HEK293 (cell line): ENCODE results near the gene E2F1.

Experiments used
- CTCF ChIA-PET: fragments of 350-600 bp; formaldehyde crosslinking; extraction: SDS; loops from one replicate; lab custom pipeline; 2021; ENCODE audit warnings: antibody characterized with exemption; lab: Yijun Ruan, JAX
- POLR2A ChIA-PET: fragments of 300-600 bp; formaldehyde crosslinking; extraction: SDS; loops from one replicate; lab custom pipeline; 2020; ENCODE audit warnings: antibody characterized with exemption, inconsistent platforms; lab: Yijun Ruan, JAX
- H3K27ac ChIP-seq: fragments of 200-500 bp; sonication (Bioruptor generic); 2 replicates; pipeline ENCODE4 v1.5.1; 2014; ENCODE audit warnings: low read depth, low read length, control low read depth, inconsistent platforms; ENCODE audit errors: extremely low read depth
- H3K36me3 ChIP-seq, 2 experiments: fragments of 200-500 bp in 1 of 2; sonication (Bioruptor generic) in 1 of 2; 1 replicate in 1 of 2; 2 replicates in 1 of 2; pipeline ENCODE4 v1.5.1; 2014 to 2017; ENCODE audit warnings: inconsistent platforms in 2 of 2, low read length in 2 of 2; ENCODE audit not compliant: control insufficient read depth in 2 of 2, insufficient read depth in 1 of 2
- H3K4me1 ChIP-seq: fragments of 200-500 bp; sonication (Bioruptor generic); 2 replicates; pipeline ENCODE4 v1.5.1; 2014; ENCODE audit warnings: mild to moderate bottlenecking, low read length, inconsistent platforms; ENCODE audit not compliant: control insufficient read depth, insufficient read depth
- H3K4me3 ChIP-seq: 2 replicates; pipeline ENCODE4 v1.5.1; 2011; ENCODE audit warnings: low read depth, mild to moderate bottlenecking, control low read depth, low read length, moderate library complexity
- H3K9me3 ChIP-seq: fragments of 200-500 bp; sonication (Bioruptor generic); 2 replicates; pipeline ENCODE4 v1.5.1; 2014; ENCODE audit warnings: low read depth, low read length, inconsistent platforms; ENCODE audit not compliant: control insufficient read depth, insufficient read depth
- ATF2 ChIP-seq: fragments of 450-650 bp; formaldehyde crosslinking; IDR thresholded peaks from 2 replicates; pipeline ENCODE4 v1.5.1; 2016; ENCODE audit warnings: missing biosample characterization, missing genetic modification characterization, low read depth
- BCL11A ChIP-seq: fragments of 450-650 bp; formaldehyde crosslinking; IDR thresholded peaks from 2 replicates; pipeline ENCODE4 v1.5.1; 2016; ENCODE audit warnings: low read depth, missing biosample characterization, missing genetic modification characterization
- GLI2 ChIP-seq: fragments of 450-650 bp; formaldehyde crosslinking; IDR thresholded peaks from 2 replicates; pipeline ENCODE4; 2017; ENCODE audit warnings: missing biosample characterization, missing genetic modification characterization, low read depth, borderline replicate concordance
- HIC1 ChIP-seq: fragments of 450-650 bp; formaldehyde crosslinking; IDR thresholded peaks from 2 replicates; pipeline ENCODE4 v1.5.1; 2016; ENCODE audit warnings: missing biosample characterization, missing genetic modification characterization
- KLF10 ChIP-seq: fragments of 450-650 bp; IDR thresholded peaks from 2 replicates; pipeline ENCODE4 v1.5.1; 2018; ENCODE audit warnings: missing biosample characterization, mild to moderate bottlenecking, missing genetic modification characterization
- PRDM10 ChIP-seq: fragments of 450-650 bp; formaldehyde crosslinking; IDR thresholded peaks from 2 replicates; pipeline ENCODE4 v1.5.1; 2016; ENCODE audit warnings: missing biosample characterization, missing genetic modification characterization
- REPIN1 ChIP-seq: fragments of 450-650 bp; formaldehyde crosslinking; IDR thresholded peaks from 2 replicates; pipeline ENCODE4 v1.5.1; 2017; ENCODE audit warnings: missing biosample characterization, missing genetic modification characterization, low read depth
- ZBTB26 ChIP-seq: fragments of 450-650 bp; formaldehyde crosslinking; optimal IDR thresholded peaks from 2 replicates; pipeline ENCODE3; 2016; ENCODE audit warnings: missing biosample characterization, mild to moderate bottlenecking, missing genetic modification characterization
- ZFP41 ChIP-seq: fragments of 450-650 bp; formaldehyde crosslinking; IDR thresholded peaks from 2 replicates; pipeline ENCODE4 v1.5.1; 2016; ENCODE audit warnings: missing biosample characterization, missing genetic modification characterization, borderline replicate concordance
- ZNF175 ChIP-seq: fragments of 450-650 bp; formaldehyde crosslinking; IDR thresholded peaks from 2 replicates; pipeline ENCODE4 v1.5.1; 2016; ENCODE audit warnings: missing biosample characterization, missing genetic modification characterization
- ZNF184 ChIP-seq: fragments of 450-650 bp; IDR thresholded peaks from 2 replicates; pipeline ENCODE4 v1.5.1; 2018; ENCODE audit warnings: missing biosample characterization, mild to moderate bottlenecking, missing genetic modification characterization
- ZNF23 ChIP-seq: fragments of 450-650 bp; formaldehyde crosslinking; IDR thresholded peaks from 2 replicates; pipeline ENCODE4 v1.5.1; 2016; ENCODE audit warnings: missing biosample characterization, missing genetic modification characterization, borderline replicate concordance
- ZNF324 ChIP-seq: fragments of 450-650 bp; formaldehyde crosslinking; IDR thresholded peaks from 2 replicates; pipeline ENCODE4 v1.5.1; 2016; ENCODE audit warnings: missing biosample characterization, missing genetic modification characterization
- ZNF335 ChIP-seq: fragments of 450-650 bp; formaldehyde crosslinking; conservative IDR thresholded peaks from 2 replicates; pipeline ENCODE4 v1.5.1; 2016; ENCODE audit warnings: missing biosample characterization, missing genetic modification characterization
- ZNF341 ChIP-seq: fragments of 450-650 bp; formaldehyde crosslinking; IDR thresholded peaks from 2 replicates; pipeline ENCODE4; 2016; ENCODE audit warnings: low read depth, missing biosample characterization, missing genetic modification characterization
- ZNF416 ChIP-seq: fragments of 450-650 bp; formaldehyde crosslinking; IDR thresholded peaks from 2 replicates; pipeline ENCODE4 v1.5.1; 2016; ENCODE audit warnings: missing biosample characterization, missing genetic modification characterization
- ZNF580 ChIP-seq: fragments of 450-650 bp; formaldehyde crosslinking; IDR thresholded peaks from 2 replicates; pipeline ENCODE4 v1.5.1; 2016; ENCODE audit warnings: missing biosample characterization, missing genetic modification characterization
- ZNF585B ChIP-seq: fragments of 450-650 bp; formaldehyde crosslinking; IDR thresholded peaks from 2 replicates; pipeline ENCODE4 v1.5.1; 2016; ENCODE audit warnings: missing biosample characterization, missing genetic modification characterization
- ZNF645 ChIP-seq: fragments of 450-650 bp; formaldehyde crosslinking; IDR thresholded peaks from 2 replicates; pipeline ENCODE4; 2016; ENCODE audit warnings: missing biosample characterization, missing genetic modification characterization
- ZNF792 ChIP-seq: fragments of 450-650 bp; formaldehyde crosslinking; IDR thresholded peaks from 2 replicates; pipeline ENCODE4 v1.5.1; 2016; ENCODE audit warnings: missing biosample characterization, missing genetic modification characterization
- ZNF843 ChIP-seq: fragments of 450-650 bp; formaldehyde crosslinking; IDR thresholded peaks from 2 replicates; pipeline ENCODE4 v1.5.1; 2016; ENCODE audit warnings: missing biosample characterization, missing genetic modification characterization

E2F1 gene

GRCh38 chr20:33663161-33664084 is 22.8 kb downstream of the E2F1 start (continued):
- no peak for TF ChIP-seq ZNF645 (tag by site-specific recombination)
- no peak for TF ChIP-seq PRDM10 (tag by site-specific recombination)
- TF ChIP-seq ZNF416 (tag by site-specific recombination), result no peak
- 0 out of 2 replicates have a peak, but pooled peaks have one; percentile 9 for TF ChIP-seq ZNF184 (tag by site-specific recombination)
- TF ChIP-seq BCL11A (tag by site-specific recombination), result no peak
- TF ChIP-seq GLI2 (tag by site-specific recombination), result no peak
- peak; percentile 73 for TF ChIP-seq KLF10 (tag by site-specific recombination)
- TF ChIP-seq ZNF23 (tag by site-specific recombination), result no peak
- TF ChIP-seq ZNF792 (tag by site-specific recombination), result no peak
- peak; percentile 72 for TF ChIP-seq HIC1 (tag by site-specific recombination)
- TF ChIP-seq ZNF843 (tag by site-specific recombination), result no peak

GRCh38 chr20:33662172-33662571 is 24.0 kb downstream of the E2F1 start, which contains the start of gene C20orf144:
Gene C20orf144 (plus strand): TSS chr20:33662327. CDS start chr20:33662346, 19 bp downstream.
- peak within 1 kb of the TSS; percentile 58 for H3K4me3 ChIP-seq
- peak within 1 kb of the TSS; percentile 62; the same call in 1 of the 2 replicates for H3K27ac ChIP-seq
- POLR2A ChIA-PET, result interaction anchor here (2.0 to 3.2 kb wide), 3 partner anchors 9 to 218 kb away, joined by 5 to 23 read pairs (median 7); partner anchors contain the start of genes PXMP4 and SNTA1
- H3K36me3 ChIP-seq, result peaks cover 0 to 40% of the 10 kb centered on the region in 2 experiments; a peak in 1 of 3 replicates
- no peaks in the 10 kb centered on the region for H3K9me3 ChIP-seq
- CTCF ChIA-PET, result interaction anchor here (0.6 to 1.8 kb wide), 5 partner anchors 9 to 1602 kb away, joined by 3 to 8 read pairs (median 4); no protein-coding TSS in a partner anchor
- H3K4me1 ChIP-seq, result no peaks in the 10 kb centered on the region
- no peak for TF ChIP-seq ZBTB26
- TF ChIP-seq, all 188 proteins: peak for 0

GRCh38 chr20:33660685-33661058 is 25.5 kb downstream of the E2F1 start:
- ChIA-PET CTCF (no interaction called here), POLR2A (no interaction called here)
- no peaks in the 10 kb centered on the region for H3K4me1 ChIP-seq
- no peak overlapping the region for H3K27ac ChIP-seq
- no peaks in the 10 kb centered on the region for H3K9me3 ChIP-seq
- H3K36me3 ChIP-seq, result peaks cover 0 to 47% of the 10 kb centered on the region in 2 experiments; a peak in 1 of 3 replicates
- H3K4me3 ChIP-seq, result no peak overlapping the region
- TF ChIP-seq ZNF341 (tag by site-specific recombination), result no peak
- no peak for TF ChIP-seq ZNF335
- TF ChIP-seq ZNF175 (tag by site-specific recombination), result no peak
- no peak for TF ChIP-seq ZFP41 (tag by site-specific recombination)
- TF ChIP-seq ZNF585B (tag by site-specific recombination), result no peak
- TF ChIP-seq REPIN1 (tag by site-specific recombination), result no peak
- no peak for TF ChIP-seq ZNF324 (tag by site-specific recombination)
- no peak for TF ChIP-seq BCL11A (tag by site-specific recombination)
- TF ChIP-seq ZNF580 (tag by site-specific recombination), result no peak
- TF ChIP-seq ATF2, result no peak
